ENCODE measurements around the gene VEZT.
"Not testable (repeated sequence)": the region's sequence is repeated elsewhere in the genome, so short reads cannot be mapped to it uniquely, and the experiment has no call there.

DNA sequence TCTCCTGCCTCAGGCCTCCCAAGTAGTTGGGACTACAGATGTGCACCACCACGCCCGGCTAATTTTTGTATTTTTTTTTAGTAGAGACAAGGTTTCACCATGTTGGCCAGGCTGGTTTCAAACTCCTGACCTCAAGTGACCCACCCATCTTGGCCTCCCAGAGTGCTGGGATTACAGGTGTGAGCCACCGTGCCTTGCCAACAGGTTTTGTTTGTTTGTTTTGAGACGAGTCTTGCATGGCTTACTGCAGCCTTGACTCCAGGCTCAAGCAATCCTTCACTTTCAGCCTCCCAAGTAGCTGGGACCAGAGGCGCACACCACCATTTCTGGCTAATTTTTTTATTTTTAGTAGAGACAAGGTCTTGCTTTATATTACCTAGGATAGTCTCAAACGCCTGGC is 23.5 kb downstream of the VEZT start:
- not testable (repeated sequence) for TF ChIP-seq EP300, CTCF, POLR2A, POLR2AphosphoS5 (IDR thresholded peaks at IDR 0.05)
